KMS-11 (cell line): Measurements from ENCODE around the gene SVEP1.

Experiments used
- H2AFZ ChIP-seq: fragments of 200-600 bp; sonication (generic); 2 replicates; pipeline ENCODE4 v1.6.1; 2016; ENCODE audit warnings: antibody characterized with exemption, mixed run types, low read depth
- H3K27ac ChIP-seq: fragments of 200-600 bp; sonication (generic); 2 replicates; pipeline ENCODE4 v1.6.1; 2016; ENCODE audit warnings: mild to moderate bottlenecking, mixed run types
- H3K27me3 ChIP-seq: fragments of 200-600 bp; sonication (generic); 2 replicates; pipeline ENCODE4 v1.6.1; 2017; ENCODE audit warnings: mild to moderate bottlenecking, low read depth, mixed run types, moderate library complexity; ENCODE audit not compliant: insufficient read depth
- H3K36me3 ChIP-seq: fragments of 200-600 bp; sonication (generic); 2 replicates; pipeline ENCODE4 v1.6.1; 2017; ENCODE audit warnings: mild to moderate bottlenecking, mixed run types; ENCODE audit not compliant: insufficient read depth
- H3K4me1 ChIP-seq: fragments of 200-600 bp; sonication (generic); 2 replicates; pipeline ENCODE4 v1.6.1; 2016; ENCODE audit warnings: mild to moderate bottlenecking, low read depth, mixed run types; ENCODE audit not compliant: poor library complexity, severe bottlenecking
- H3K4me2 ChIP-seq: fragments of 200-600 bp; sonication (generic); 2 replicates; pipeline ENCODE4 v1.7.0; 2016; ENCODE audit warnings: mild to moderate bottlenecking, mixed run types
- H3K4me3 ChIP-seq: fragments of 200-600 bp; sonication (generic); IDR thresholded peaks from 2 replicates; pipeline ENCODE4 v1.6.1; 2017; ENCODE audit warnings: low read depth, low read length, mixed read lengths; ENCODE audit not compliant: insufficient read depth
- H3K79me2 ChIP-seq: fragments of 200-600 bp; sonication (generic); 2 replicates; pipeline ENCODE4 v1.6.1; 2016; ENCODE audit warnings: low read depth, mixed run types; ENCODE audit not compliant: insufficient read depth
- H3K9ac ChIP-seq: fragments of 200-600 bp; sonication (generic); 2 replicates; pipeline ENCODE4 v1.6.1; 2016; ENCODE audit warnings: mild to moderate bottlenecking, mixed run types
- H4K20me1 ChIP-seq: fragments of 200-600 bp; sonication (generic); 2 replicates; pipeline ENCODE4 v1.6.1; 2016; ENCODE audit warnings: mild to moderate bottlenecking, mixed run types; ENCODE audit not compliant: insufficient read depth
- TF ChIP-seq, protein P1 (sequence below): fragments of 200-600 bp; sonication (generic); conservative IDR thresholded peaks from 2 replicates; pipeline ENCODE4 v1.6.1; 2017; ENCODE audit warnings: low read depth, mild to moderate bottlenecking, antibody characterized with exemption, low read length, moderate library complexity, mixed read lengths

Gene SVEP1

DNA sequence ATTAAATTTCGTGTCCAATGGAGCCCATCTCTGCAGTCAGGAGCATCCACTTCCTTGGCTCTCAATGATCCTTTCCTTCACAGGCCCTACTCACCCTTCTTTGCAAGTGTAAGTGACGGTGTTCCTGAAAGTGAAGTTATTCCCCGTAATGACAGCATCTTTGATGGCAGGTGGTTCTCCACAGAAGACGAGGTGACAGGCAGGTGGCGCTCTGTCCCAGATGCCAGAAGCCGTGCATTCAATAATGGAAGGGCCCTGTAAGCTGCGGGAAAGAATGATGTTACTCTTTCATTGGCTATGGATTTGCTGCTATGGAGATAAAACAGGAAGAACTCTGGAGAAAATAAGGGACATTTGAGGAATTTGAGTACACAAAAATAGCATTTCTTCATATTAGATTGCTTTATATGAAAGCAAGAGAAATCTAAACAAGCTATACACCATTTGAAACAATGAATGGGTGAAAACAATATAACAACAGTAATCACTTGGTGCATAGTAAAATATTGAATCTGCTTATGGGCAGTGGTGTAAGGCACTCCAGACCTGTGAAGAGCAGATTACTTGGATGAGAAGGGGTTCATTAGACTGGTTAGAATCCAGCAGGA, 151.9 kb downstream of the SVEP1 start:
- no peak overlapping the region for H2AFZ ChIP-seq
- H3K27ac ChIP-seq = no peak overlapping the region

GRCh38 chr9:110426052-110426709, 153.4 kb downstream of the SVEP1 start:
- no peaks in the 10 kb centered on the region for H3K27me3 ChIP-seq
- TF ChIP-seq, protein P1, sequence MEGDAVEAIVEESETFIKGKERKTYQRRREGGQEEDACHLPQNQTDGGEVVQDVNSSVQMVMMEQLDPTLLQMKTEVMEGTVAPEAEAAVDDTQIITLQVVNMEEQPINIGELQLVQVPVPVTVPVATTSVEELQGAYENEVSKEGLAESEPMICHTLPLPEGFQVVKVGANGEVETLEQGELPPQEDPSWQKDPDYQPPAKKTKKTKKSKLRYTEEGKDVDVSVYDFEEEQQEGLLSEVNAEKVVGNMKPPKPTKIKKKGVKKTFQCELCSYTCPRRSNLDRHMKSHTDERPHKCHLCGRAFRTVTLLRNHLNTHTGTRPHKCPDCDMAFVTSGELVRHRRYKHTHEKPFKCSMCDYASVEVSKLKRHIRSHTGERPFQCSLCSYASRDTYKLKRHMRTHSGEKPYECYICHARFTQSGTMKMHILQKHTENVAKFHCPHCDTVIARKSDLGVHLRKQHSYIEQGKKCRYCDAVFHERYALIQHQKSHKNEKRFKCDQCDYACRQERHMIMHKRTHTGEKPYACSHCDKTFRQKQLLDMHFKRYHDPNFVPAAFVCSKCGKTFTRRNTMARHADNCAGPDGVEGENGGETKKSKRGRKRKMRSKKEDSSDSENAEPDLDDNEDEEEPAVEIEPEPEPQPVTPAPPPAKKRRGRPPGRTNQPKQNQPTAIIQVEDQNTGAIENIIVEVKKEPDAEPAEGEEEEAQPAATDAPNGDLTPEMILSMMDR = no peak
- no peaks in the 10 kb centered on the region for H3K79me2 ChIP-seq
- no peak overlapping the region for H3K4me2 ChIP-seq
- no peaks in the 10 kb centered on the region for H3K36me3 ChIP-seq
- no peak overlapping the region for H3K4me3 ChIP-seq
- no peak overlapping the region for H3K27ac ChIP-seq
- H3K9ac ChIP-seq = no peak overlapping the region
- no peaks in the 10 kb centered on the region for H4K20me1 ChIP-seq
- H2AFZ ChIP-seq = no peak overlapping the region
- H3K4me1 ChIP-seq = no peaks in the 10 kb centered on the region

More for the DNA sequence above, 151.9 kb downstream of the SVEP1 start:
- Histone ChIP-seq H3K9ac (no peak overlapping the region), H3K27me3 (no peaks in the 10 kb centered on the region), H3K79me2 (no peaks in the 10 kb centered on the region), H3K36me3 (no peaks in the 10 kb centered on the region), H4K20me1 (no peaks in the 10 kb centered on the region), H3K4me2 (no peak overlapping the region), H3K4me1 (no peaks in the 10 kb centered on the region), H3K4me3 (no peak overlapping the region)
- TF ChIP-seq, protein P1 = peak; percentile 38; the same call in 1 of the 2 replicates

DNA sequence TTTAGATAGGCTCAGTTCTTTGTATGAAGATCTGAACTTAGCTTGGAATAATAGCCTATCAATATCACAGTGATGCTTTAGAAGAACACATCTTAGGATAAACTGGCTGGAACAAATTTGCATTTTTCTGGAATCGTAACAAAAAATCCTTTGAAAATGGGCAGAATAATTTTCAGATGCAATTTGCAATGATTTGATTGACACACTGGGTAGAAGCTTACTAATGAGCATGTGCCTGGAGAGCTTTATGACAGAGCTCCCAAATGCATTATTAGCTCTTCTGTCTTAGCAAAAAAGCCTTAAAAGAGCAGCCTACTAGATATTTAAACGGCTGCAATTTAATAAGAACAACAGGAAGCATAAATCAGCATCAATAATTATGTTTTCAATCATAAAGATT, 165.1 kb downstream of the SVEP1 start:
- Histone ChIP-seq H3K4me1 (peaks cover 26% of the 10 kb centered on the region), H3K4me3 (no peak overlapping the region), H3K4me2 (no peak overlapping the region), H3K9ac (no peak overlapping the region), H2AFZ (no peak overlapping the region), H3K27ac (no peak overlapping the region), H3K27me3 (no peaks in the 10 kb centered on the region), H3K36me3 (no peaks in the 10 kb centered on the region), H4K20me1 (no peaks in the 10 kb centered on the region), H3K79me2 (no peaks in the 10 kb centered on the region)
- TF ChIP-seq, protein P1 = no peak

DNA sequence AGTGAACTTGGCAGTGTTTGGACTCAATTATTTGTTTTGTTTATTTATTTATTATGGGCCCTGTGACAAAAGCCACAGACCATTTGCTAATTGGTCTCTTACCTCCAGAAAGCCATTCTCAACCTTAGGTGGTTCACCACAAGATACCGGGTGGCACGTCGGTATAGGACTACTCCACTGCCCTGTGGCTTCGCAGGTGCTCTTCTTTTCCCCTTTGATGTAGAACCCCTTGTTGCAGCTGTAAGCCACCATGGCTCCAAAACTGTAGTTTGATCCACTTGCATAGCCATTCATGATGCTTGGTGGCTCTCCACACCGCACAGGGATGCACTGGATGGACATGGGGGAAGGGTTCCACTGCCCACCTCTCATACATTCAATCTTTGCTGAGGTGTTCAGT, 168.6 kb downstream of the SVEP1 start:
- Histone ChIP-seq H3K27ac (no peak overlapping the region), H2AFZ (no peak overlapping the region), H3K27me3 (no peaks in the 10 kb centered on the region), H3K36me3 (no peaks in the 10 kb centered on the region), H3K4me2 (peak overlapping the region; percentile 58), H3K9ac (no peak overlapping the region), H3K4me1 (peaks cover 26% of the 10 kb centered on the region), H3K4me3 (no peak overlapping the region), H3K79me2 (no peaks in the 10 kb centered on the region), H4K20me1 (no peaks in the 10 kb centered on the region)
- TF ChIP-seq, protein P1 = no peak
